HCEC 1CT (cell line): ENCODE measurements around the gene SAFB2.

ENCODE experiments used
- DNase-seq: peaks from one replicate; pipeline ENCODE4 v3.0.0-alpha.2; 2017

Gene SAFB2

GRCh38 chr19:5579286-5579685, 43.3 kb downstream of the SAFB2 start:
- DNase-seq, result no peak

- DNase-seq, result peak; percentile 34
These were observed 44.3 kb downstream of the SAFB2 start for GRCh38 chr19:5578097-5578846.

DNA sequence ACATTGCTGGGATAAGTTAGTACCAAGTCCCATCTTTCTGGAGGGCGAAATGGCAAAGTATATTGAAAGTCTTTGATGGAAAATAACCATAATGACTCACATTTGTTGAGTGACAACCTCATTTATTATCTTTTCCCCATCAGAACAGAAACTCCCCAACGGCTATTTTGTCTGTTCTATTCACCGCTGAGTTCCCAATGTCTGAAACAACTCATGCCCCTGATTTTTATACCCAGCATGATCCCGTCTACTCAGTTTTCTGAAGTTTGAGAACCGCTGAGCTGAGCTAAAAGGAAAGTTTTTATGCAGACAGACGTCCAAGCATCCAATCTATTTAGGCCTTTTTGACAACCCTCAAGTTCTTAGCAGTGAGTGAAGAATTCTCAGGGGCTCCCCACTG, 47.0 kb downstream of the SAFB2 start:
- no peak for DNase-seq

- no peak for DNase-seq
These were observed 49.9 kb downstream of the SAFB2 start for GRCh38 chr19:5572556-5573286.

GRCh38 chr19:5571777-5572176, 50.8 kb downstream of the SAFB2 start:
- no peak for DNase-seq

- no peak for DNase-seq
These were observed 54.6 kb downstream of the SAFB2 start for GRCh38 chr19:5567970-5568407.

GRCh38 chr19:5567360-5567969, 55.1 kb downstream of the SAFB2 start, which contains the start of gene TINCR:
Gene TINCR (minus strand): TSS chr19:5567953.
- DNase-seq, result no peak

- no peak for DNase-seq
These were observed 57.6 kb downstream of the SAFB2 start for GRCh38 chr19:5564930-5565329.

- DNase-seq, result no peak
These were observed 58.5 kb downstream of the SAFB2 start for GRCh38 chr19:5563935-5564612.

DNA sequence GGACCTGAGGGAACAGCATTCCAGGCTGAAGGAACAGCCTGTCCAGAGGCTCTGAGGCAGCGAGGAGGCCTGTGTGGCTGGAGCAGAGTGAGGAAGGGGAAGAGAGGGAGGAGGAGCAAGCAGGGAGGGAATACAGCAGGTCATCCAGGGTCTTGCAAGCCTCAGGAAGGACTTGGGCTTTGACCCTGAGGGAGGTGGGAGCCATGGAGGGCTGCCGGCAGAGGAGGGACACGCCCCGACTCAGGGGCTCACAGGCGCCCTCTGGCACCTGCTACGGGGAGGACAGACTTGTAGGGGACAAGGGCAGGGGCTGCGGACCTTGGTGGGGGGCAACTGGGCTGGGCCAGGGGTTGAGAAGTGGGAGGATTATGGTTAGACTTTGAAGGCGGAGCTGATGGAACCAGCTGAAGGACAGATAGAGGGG, 59.6 kb downstream of the SAFB2 start:
- no peak for DNase-seq

DNA sequence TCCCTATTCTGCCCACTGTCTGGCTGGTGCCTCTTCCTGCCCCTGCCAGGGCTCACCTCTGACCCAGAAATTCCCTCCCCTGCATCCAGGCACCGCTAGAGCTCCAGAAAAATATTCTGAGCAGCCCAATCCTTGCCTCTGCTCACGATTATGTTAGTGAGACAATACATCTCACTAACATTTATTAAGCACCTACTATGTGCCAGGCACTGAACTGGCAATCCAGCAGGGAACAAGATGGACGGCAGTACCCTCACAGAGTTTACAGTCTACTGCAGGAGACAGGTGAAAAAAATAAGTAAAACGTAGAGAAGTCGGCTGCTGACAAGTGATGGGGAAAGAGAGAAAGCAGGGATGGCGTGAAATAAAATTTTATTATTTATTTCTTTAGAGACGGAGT, 60.3 kb downstream of the SAFB2 start:
- no peak for DNase-seq

GRCh38 chr19:5561559-5561958, 61.0 kb downstream of the SAFB2 start:
- DNase-seq, result no peak

- no peak for DNase-seq
These were observed 62.4 kb downstream of the SAFB2 start for GRCh38 chr19:5560156-5560555.

DNA sequence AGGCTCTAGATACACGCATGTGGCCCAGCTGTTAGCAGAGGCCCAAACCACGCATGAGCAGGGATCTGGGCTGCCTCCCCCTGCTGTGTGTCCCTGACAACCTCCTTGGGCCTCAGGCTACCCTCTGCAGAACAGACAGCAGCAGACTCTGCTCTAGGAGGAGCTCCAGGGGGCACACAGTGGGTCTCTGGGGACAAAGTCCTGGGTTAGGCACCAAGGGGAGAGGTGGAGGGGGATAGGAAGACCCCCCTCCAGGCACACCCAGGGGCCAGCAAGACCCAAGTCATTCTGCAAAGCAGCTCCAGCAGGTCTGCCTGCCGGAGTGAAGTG, 62.8 kb downstream of the SAFB2 start:
- no peak for DNase-seq

DNA sequence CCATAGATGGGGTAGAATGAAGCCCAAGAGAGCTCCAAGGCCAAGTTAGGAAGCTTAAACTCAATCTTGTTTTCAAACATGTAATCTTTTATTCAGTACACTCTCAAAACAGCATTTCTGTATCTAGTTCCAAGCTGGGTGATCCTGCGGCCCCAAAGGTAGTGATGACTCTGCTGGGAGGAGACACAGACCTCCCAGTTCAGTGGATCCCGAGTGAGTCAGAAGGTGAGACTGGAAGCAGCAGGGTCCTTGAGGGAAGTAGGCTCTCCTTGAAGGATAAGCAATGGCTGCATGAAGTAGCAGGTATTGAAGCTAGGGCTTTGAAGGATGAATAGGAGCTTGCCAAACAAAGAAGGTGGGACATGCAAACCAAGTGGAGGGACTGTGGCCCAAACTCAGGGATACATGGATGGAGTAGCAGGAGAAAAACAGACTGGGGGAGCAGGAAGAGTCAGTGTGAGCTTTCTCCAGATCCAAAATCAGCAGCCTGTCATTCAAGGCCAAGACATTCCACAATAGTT, 64.4 kb downstream of the SAFB2 start:
- no peak for DNase-seq

DNA sequence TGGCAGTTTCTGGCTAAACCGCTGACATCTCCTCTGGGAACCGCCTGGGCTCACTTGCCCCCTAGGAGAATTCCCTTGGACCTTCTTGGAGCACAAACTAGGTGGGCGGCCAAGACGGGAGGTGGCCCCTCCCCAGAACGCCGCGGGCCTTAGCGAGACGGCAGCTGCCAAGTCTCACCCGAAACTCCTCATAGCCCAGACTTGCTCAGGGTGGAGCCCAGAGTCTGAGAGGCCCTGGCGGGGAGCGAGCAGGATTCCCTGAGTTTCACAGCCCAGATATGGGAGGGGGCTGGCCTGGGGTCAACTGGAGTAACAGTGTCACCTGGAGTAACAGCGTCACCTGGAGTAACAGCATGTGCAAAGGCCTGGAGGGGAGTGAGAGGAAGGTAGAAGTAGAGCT, 64.9 kb downstream of the SAFB2 start:
- DNase-seq, result no peak

DNA sequence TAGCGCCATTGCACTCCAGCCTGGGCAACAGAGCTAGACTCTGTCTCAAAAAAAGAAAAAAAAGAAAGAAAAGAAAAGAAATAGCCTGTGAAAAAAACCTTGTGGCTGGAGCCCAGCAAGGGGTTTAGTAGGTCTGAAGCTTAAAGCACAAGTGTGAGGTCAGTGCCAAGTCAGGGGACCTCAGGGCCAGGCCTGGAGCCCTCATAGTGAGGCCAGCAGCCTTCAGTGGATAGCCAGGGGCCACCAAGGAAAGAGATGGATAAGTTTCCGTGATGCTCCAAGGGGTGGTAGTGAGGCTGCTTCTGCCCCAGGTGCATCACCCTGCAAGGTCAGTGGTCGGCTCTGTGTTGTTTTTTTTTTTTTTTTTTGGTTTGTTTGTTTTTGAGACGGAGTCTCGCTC, 67.7 kb downstream of the SAFB2 start:
- DNase-seq, result no peak

DNA sequence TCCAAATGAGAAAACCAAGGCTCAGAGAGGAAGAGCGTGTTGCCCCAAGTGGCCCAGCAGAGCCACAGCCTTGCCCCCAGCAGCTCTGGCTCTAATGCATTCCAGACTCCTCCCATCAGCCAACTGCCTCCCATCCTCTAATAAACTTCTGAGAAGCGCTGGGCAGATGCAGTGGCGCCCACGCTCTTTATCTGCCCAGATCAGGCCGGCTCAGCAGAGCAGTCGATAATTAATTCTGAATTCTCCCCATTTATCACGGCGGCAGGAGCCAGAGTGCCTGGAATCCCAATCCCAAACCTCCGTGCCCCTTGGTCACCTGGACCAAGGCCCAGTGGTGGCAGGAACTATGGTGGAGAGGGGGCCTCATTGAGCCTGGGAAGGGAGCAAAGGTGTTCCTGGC, 68.7 kb downstream of the SAFB2 start:
- no peak for DNase-seq

- peak; percentile 18 for DNase-seq
These were observed 74.7 kb downstream of the SAFB2 start for GRCh38 chr19:5547881-5548280.

DNA sequence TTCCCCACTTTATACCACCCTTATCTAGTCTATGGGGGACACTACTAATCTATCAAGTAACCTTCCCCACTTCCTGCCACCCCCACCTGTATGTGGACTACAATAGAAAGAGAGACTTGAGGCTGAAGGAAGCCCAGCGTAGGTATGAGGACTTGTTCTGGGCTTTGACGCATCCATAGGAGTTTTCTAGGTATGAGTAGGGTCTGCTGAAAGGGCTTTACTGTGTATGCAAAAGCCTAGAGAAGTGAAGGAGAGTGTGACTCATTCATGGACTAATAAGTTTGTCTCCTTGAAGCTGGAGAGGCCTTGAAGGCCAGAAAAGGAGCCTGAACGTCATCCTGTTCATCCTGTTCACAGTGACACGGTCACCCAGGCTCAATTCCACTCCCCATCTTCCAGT, 76.6 kb downstream of the SAFB2 start:
- DNase-seq, result no peak

- no peak for DNase-seq
These were observed 77.5 kb downstream of the SAFB2 start for GRCh38 chr19:5545051-5545450.

DNA sequence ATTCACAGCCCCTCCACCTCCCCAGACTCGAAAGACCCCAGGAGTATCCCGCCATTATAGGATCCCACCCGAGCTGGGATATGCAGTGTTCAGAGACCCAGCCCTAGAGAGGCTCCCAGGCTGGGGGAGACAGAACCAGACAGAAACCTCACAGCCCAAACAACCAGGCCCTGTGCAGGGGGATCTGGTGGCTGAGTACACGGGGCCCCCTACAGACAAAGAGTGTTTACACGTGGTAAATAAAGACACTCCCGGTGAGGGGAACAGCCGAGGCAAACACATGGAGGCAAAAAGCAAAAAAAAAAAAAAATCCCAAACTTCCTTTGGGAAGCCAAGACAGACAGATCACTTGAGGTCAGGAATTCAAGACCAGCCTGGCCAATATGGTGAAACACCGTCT, 79.9 kb downstream of the SAFB2 start:
- no peak for DNase-seq

- DNase-seq, result no peak
These were observed 81.1 kb downstream of the SAFB2 start for GRCh38 chr19:5541456-5541855.
